ENCODE measurements around the gene THOC5. TPM values are rescaled to one million over a fixed set of nuclear protein-coding genes. Genes with fewer than 3 reads are reported as not detected.
A peak's percentile ranks its signal among the peaks of the same experiment; 100 is the strongest.

THOC5 gene
- total and polyA plus RNA-seq, 8 donors = 32.7 to 44.2 (median 38.3) TPM

DNA sequence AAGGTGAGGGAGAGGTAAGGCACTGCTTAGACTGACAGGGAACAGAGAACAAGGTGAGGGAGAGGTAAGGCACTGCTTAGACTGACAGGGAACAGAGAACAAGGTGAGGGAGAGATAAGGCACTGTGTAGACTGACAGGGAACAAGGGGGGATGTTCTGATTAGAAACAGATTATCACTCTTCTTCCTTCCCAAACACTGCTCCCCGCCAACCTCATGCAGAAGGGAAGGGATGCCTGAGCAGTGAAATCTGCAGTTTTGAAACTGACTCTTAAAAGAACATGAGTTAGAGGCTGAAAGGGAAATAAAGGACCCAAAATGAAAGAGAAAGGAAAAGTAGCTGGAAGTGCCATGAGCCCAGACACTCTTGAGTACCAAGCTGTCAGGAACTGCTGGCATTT is 43.7 kb downstream of the THOC5 start:
- ATAC-seq = no peak
- no peak for TF ChIP-seq CTCF (IDR thresholded peaks at IDR 0.05)
- peaks cover 0 to 100% of the 10 kb centered on the region in 2 donors for H3K36me3 ChIP-seq

GRCh38 chr22:29509298-29509697 is 44.3 kb downstream of the THOC5 start:
- TF ChIP-seq CTCF (IDR thresholded peaks at IDR 0.05) = no peak
- H3K27me3 ChIP-seq = no peaks in the 10 kb centered on the region
- peaks cover 0 to 95% of the 10 kb centered on the region in 2 donors for H3K36me3 ChIP-seq
- no peak overlapping the region for H3K27ac ChIP-seq
- H3K4me1 ChIP-seq = no peaks in the 10 kb centered on the region
- intact Hi-C loops (cut with DNase I) = no loop called here
- no peak for ATAC-seq
- no peaks in the 10 kb centered on the region for H3K9me3 ChIP-seq
- H3K4me3 ChIP-seq = no peak overlapping the region
- DNase-seq = no peak

More for the DNA sequence above, 43.7 kb downstream of the THOC5 start:
- Histone ChIP-seq H3K27ac (no peak overlapping the region), H3K9me3 (no peaks in the 10 kb centered on the region), H3K27me3 (no peaks in the 10 kb centered on the region), H3K4me1 (no peaks in the 10 kb centered on the region), H3K4me3 (no peak overlapping the region)
- DNase-seq = no peak
- intact Hi-C loops (cut with DNase I) = no loop called here

DNA sequence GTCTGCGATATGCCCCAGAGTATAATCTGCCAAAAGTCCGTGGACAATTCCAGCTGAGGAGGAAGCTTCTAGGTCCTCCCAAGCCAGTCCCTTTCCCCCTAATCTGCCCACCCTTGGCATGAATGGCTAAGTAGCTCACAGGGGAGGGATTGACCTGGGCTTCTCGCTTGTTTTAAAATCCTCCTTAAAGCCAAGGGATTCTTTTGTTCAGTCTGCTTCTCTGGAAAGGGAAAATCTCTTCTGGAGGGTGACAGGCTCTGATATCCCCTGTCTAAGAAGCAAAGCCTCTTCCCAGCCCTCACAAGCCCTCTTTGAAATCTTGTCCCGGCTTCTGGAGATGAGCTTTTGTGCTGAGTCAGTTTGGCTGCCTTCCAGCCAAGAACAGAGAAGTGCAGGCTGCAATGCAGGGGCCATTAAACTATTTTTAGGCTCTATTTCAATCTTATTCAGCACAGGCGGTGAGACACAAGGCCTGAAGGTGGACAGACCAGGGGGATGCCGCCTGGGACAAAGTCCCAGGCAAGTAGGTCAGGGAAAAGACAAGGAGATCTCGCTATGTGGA is 49.7 kb downstream of the THOC5 start:
- DNase-seq (peak in 2 of 4 donors; percentile 48 to 56), ATAC-seq (peak; percentile 44)
- Histone ChIP-seq H3K36me3 (peaks cover 0 to 53% of the 10 kb centered on the region in 2 donors), H3K27me3 (no peaks in the 10 kb centered on the region), H3K4me3 (no peak overlapping the region), H3K9me3 (no peaks in the 10 kb centered on the region), H3K4me1 (no peaks in the 10 kb centered on the region), H3K27ac (no peak overlapping the region)
- intact Hi-C loops (cut with DNase I) = no loop called here
- TF ChIP-seq CTCF (IDR thresholded peaks at IDR 0.05) = no peak

- H3K4me3 ChIP-seq = no peak overlapping the region
- no peak for TF ChIP-seq CTCF (IDR thresholded peaks at IDR 0.05)
- H3K36me3 ChIP-seq = peaks cover 0 to 13% of the 10 kb centered on the region in 2 donors
- no peaks in the 10 kb centered on the region for H3K4me1 ChIP-seq
- H3K9me3 ChIP-seq = peaks cover 0 to 1% of the 10 kb centered on the region in 2 donors
- no peak overlapping the region for H3K27ac ChIP-seq
- no peak for ATAC-seq
- DNase-seq = no peak
- no peaks in the 10 kb centered on the region for H3K27me3 ChIP-seq
- intact Hi-C loops (cut with DNase I) = no loop called here
Observed at GRCh38 chr22:29499852-29500251, 53.7 kb downstream of the THOC5 start.

GRCh38 chr22:29493636-29494035 is 59.9 kb downstream of the THOC5 start:
- Histone ChIP-seq H3K27ac (no peak overlapping the region), H3K4me1 (no peaks in the 10 kb centered on the region), H3K27me3 (no peaks in the 10 kb centered on the region), H3K36me3 (no peaks in the 10 kb centered on the region), H3K4me3 (no peak overlapping the region), H3K9me3 (peaks cover 0 to 3% of the 10 kb centered on the region in 2 donors)
- ATAC-seq (no peak), DNase-seq (no peak)
- intact Hi-C loops (cut with DNase I) = no loop called here
- no peak for TF ChIP-seq CTCF (IDR thresholded peaks at IDR 0.05)

Data from left lung (tissue), 10 donors.